Skin of body (tissue), 2 donors: Measurements from ENCODE around the gene HAPSTR1. TPM values are rescaled to one million over a fixed set of nuclear protein-coding genes. Genes with fewer than 3 reads are reported as not detected.

Source experiments
- DNase-seq: peaks from one replicate; lab custom pipeline; 2025; lab: John Stamatoyannopoulos, UW
- total RNA-seq: library from RNA; depleted of rRNA; stranded (reverse); fragments of >200 nt; gene quantifications from one replicate; pipeline ENCODE4 v1.2.3, GENCODE V29; 2014

The HAPSTR1 gene
- total RNA-seq, 1 donor from 2014 or later: 47.4 TPM

DNA sequence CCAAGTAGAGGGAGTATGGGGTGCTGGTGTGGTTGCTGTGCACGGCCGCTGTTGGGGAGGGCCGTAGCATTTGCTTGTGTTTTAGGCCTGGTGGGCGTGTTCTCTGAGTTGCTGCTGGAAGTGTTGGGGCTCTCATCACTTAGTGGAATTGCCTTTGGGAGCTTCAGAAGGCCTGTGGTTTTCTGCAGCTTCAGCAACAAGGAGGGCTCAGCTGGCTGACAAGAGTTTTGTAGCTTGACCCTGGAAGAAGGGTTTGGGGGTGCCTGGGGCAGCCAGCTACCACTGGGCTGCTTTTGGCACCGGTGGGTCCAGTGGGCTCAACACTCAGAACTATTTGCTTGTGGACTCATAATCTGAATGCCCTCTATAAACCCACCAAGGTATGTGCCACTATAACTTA, 30.9 kb downstream of the HAPSTR1 start:
- DNase-seq: no peak

DNA sequence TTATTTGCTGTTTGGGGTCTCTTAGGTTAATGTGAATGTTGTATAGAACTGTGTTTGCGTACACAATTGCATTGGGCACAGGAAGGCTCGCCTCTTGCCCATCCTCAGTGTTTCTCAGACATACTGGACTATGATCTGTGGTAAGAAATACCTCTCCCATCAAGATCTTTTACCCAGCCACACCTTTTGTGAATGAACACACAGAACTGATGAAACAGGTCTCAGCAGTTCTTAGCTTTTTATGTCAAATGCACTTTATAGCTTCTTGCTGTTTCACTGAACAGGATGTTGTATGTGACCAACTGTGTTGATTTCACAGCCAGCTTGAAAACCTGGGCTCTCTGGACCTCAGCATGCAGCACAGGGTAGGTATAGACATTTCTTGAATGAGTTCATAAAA, 31.5 kb downstream of the HAPSTR1 start:
- DNase-seq: no peak

DNA sequence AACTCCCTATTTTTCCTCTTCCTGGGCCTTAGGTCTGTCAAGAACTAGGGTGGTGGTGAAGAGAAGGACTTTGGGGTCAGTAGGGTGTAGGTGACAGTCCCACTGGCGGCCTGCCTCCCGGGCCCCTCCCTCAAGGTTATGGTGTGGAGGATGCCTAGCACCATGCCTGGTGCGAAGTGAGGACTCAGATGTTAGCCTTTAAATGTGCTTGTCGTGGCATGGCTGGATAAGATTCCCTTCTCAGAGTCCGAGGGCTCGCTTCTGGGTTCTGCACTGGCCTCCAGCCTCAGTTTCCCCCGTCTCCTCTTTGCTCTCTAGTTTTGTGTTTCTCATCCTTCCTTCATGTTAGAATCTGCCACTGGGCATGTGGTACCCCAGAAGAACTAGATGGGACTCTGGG, 32.0 kb downstream of the HAPSTR1 start:
- DNase-seq: no peak

DNA sequence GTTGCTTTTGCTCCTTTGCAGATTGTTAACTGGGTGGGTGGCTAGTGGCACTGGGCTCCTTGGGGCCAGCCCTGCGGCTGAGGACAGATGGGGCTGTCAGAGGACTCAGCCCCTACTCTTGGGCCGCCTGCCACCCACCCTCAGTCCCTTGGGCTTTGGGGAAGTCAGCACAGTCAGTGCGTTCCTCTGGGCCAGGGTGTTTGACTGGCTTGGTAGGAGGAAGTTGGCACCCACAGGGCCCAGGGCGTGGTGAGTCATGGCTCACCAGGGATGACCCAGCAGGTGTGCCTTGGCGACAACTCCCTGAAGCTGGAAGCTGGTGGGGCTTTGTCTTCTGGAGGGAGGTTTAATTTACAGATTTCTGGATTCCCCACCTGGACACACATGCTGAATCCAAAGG, 32.4 kb downstream of the HAPSTR1 start:
- no peak for DNase-seq

DNA sequence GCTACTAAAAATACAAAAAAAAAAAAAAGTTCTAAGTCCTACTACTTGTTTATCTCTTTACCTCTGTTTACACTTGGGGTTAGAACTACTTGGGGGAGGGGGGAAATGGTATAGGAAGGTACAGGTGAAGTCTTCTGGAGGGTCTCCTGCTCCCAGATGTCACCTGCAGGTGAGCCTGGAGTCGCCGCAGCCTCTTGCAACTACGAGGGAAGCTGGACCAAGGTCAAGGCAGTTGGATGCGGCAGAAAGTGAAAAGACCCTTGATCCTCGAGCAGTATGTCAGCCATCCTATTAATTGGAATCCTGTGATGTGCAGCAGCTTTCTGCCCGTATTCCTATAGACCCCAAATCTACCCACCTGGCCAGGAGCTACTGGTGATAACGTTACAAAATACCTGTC, 33.0 kb downstream of the HAPSTR1 start:
- no peak for DNase-seq

DNA sequence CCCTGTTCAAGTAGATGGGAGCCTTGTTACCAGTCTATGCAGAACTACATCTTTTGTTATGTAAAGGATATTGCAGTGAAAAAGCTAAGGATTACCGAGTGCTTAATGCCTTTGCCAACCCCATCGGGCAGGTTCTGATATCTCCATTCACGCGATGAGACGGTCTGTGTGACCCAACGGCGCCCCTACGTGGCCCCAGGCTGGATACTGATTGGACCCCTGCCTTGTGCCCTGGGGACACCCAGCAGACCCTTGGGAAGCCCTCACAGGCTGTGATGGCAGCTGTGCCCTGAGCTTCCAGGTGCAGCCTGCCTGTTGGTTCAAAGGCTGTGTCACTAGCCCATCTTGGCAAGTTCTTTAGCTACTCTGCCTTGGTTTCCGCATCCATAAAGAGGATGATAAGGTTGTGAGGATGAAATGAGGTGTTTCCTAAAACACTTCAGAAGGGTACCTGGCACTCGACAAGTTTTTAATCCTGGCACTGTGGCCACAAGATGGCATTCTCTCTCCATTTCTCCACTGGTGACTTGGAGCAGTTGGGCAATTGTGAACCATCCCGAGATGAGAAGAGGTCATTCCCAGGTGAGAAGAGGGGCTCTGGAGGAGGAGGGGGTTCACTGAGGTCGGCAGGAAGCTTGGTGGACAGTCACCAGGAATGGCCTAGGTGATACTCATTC, 33.6 kb downstream of the HAPSTR1 start:
- no peak for DNase-seq

DNA sequence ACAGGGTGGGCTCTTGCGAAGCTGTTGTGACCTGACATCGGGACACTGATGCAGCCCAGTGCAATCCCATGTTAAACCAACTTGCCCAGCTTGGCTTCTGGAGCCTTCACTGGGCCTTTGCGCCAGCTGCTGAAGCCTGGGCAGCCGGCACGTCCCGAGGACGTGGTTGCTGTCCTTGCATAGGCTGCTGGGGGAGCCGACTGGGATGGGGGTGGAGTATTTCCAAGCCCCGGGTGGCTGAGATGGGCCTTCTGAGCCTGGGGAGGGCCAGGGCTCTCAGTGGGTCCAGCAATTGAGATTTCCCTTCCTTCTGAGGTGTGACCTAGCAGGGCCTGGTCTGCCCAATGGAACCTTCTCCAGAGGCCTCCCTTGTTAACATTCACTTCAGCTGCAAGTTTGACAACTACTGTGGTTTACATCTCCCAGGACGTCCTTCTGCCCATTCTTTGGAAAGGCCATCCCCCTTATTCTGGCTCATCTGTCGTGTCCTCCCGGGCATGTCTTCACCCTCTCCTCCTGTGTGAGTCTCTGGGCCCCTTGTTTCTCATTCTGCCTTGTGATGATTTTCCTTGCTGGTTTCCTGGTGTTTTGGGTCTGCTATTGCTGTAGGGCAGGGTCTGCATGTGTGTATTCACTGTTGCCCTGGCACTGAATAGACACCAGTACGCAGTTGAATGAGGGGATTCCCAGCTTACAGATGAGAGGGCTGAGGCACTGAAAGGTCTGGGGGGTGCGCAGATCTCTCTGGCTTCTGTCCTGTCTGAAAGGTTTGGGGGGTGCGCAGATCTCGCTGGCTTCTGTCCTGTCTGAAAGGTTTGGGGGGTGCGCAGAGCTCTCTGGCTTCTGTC, 34.4 kb downstream of the HAPSTR1 start:
- no peak for DNase-seq

DNA sequence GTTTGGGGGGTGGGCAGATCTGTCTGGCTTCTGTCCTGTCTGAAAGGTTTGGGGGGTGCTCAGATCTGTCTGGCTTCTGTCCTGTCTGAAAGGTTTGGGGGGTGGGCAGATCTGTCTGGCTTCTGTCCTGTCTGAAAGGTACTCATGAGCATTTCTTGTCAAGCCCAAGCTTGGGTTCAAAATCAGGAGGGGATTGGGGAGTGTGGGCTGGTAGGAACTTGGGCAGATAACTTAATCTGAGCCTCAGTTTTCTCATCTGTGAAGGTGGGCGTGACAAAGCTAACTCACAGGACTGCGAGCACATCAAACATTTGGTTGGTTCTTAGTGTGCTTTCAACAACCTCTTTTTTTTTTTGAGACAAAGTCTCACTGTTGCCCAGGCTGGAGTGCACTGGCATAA, 35.2 kb downstream of the HAPSTR1 start:
- no peak for DNase-seq

DNA sequence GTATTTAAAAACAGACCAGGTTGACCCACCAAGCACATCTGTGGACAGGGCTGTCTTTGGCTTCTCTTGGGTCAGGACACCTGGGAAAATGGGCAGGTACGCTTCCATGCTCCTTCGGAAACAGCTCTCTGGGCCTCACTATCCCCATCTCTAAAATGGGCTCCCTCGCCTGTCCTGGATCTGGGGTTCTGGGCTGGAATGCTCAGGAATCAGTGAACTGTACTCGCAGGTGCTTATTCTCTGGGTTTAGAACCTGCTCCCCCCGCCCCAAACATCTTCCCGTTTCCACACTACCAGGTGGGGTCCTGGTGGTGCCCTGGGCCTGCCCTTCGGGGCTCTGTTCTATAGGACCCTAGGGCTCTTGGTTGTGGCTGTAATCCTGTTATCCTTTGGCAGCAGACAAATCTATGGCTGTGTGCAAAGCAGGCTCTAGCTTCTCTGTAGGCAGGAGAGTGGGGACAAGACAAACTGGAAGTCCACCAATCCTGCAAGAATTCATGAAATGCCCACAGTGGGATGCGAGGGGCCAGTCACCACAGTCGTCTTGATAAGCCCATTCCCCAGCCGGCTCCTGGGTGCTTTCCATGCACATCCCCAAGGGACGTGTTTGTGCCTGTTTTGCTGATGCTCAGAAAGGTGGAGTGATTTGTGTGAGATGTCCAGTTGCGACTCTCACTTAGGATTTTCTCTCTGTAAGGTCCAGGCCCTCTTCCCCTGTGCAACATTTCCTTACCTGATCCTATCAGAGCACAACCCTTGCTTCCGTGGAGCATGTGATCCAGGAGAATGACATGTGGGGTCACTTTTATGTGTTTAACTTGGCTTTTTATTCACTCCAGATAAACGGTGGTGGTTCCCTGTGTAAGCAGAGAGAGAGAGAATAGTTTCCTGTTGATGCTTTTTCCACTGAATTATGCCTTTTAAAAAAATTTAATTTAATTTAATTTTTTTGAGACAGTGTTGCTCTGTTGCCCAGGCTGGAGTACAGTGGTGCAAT, 37.2 kb downstream of the HAPSTR1 start:
- DNase-seq: no peak

DNA sequence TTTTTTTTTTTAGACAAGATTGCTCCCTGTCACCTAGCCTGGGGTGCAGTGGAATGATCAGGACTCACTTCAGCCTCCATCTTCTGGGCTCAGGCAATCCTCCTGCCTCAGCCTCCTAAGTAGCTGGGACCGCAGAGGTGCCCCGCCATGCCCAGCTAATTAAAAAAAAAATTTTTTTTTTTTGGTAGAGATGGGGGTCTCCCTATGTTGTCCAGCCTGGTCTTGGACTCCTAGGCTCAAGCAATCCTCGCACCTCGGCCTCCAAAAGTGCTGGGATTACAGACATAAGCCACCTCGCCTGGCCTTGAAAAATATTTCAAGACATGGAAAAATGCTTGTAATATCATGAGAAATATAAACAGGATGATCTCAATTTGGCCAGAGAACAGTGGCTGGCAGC, 42.9 kb downstream of the HAPSTR1 start:
- DNase-seq: no peak

DNA sequence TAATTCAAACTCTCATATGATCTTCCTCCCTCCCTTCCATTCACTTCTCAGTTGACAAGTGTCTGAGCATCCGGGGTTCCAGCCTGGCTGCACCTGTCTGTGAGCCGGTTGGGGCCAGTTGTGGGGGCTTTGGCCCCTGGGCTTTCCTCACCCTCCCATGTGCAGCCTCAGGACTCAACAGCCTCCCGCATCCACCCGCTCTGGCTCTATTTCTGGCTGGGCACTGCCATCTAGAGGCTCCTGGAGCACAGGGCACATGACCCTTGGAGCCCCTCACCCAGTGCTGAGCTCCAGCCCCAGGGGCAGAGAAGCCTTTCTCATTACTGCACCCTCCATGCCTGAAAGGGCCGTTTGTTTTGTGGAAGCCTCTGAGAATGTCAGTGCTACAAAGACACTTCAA, 43.3 kb downstream of the HAPSTR1 start:
- DNase-seq: no peak

DNA sequence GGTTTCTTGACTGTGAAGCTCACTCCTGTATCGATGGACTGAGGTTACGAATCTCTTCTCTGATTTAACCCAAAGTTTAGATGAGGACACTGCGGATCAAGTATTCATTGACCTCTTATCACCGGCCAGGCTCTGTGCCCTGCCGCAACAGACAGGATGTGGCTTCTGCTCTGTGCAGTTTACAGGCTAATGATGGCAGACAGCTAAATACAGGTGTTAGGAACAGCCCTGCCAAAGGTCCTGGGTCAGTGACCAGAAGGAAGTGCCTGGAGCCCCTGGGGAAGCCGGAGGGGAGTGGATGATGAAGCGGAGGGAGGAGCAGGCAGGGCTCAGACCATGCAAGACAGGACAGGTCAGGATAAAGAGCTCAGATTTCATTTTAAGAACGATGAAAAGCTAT, 44.4 kb downstream of the HAPSTR1 start:
- no peak for DNase-seq

DNA sequence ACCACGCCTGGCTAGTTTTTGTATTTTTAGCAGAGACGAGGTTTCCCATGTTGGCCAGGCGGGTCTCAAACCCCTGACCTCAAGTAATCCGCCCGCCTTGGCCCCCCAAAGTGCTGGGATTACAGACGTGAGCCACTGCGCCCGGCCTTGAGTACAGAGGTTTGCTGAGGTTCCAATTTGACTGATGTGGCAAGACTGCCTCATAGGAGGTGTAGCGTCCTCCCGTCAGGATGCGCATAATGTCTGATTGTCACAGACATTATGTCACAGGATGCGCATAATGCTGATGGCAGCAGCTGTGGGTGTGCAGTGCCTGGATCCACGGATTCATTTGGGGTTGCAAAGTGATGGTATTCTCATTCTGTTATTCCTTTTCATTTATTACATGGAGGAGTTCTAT, 45.2 kb downstream of the HAPSTR1 start:
- DNase-seq: no peak

DNA sequence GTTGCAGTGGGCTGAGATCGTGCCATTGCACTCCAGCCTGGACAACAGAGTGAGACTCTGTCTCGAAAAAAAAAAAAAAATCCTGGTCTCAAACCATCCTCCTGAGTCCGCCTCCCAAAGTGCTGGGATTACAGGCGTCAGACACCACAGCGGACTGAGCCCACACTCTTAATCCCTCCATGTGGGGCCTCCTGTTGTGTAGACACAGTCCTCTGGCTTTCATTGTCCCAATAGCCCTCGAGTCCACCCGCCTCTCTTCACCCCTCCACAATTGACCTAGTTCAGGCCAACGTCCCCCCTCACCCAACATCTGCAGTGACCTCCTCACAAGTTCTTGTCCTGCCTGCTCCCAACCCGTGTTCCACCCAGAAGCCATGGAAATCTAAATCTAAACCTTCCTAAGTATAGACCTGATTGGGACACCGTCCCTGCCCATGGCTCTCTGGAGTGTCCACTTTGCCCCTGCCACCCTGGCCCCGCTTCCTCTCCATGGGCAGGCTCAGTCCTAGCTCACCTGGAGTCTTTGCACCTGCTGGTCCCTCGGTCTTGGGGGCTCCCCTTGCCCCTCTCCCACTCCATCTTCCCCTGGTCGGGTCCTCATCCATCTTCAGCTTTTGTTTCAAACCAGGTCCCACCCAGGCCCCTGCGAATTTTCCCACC, 46.7 kb downstream of the HAPSTR1 start:
- no peak for DNase-seq

DNA sequence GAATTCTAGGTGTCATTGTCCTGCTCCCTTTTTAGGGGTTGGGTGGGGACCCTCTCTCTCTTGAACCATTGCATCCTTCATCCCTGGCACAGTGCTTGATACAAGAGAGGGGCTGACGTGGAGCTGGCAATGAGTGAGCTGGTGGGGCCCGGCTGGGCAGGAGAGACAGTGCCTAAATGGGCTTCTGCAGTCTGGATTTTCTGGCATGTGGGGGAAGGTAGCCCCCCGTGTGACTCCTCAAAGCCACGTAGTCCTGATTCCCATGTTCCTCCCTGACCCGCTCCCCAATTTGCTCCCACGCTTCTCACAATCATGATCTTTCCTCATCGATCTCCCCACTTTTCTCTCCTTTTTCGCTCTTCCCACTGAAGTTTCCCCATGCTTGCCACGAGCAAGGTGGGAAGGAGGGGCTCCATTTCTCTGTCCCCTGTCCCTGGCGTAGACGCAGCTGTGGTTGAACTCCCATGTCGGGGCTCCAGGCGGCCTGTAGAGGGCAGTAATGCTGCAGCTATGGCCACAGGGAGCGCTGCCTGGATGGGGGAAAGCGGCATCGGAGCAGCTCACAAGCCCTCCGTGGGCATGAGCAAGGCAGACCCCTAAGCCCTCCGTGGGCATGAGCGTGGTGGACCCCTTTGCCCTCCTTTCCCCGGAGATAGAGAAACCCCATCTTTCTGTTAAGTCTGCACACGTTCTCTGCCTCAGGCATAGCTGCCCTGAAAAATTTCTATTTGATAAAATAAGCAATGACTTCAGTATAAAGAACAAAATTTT, 47.5 kb downstream of the HAPSTR1 start:
- DNase-seq: no peak

DNA sequence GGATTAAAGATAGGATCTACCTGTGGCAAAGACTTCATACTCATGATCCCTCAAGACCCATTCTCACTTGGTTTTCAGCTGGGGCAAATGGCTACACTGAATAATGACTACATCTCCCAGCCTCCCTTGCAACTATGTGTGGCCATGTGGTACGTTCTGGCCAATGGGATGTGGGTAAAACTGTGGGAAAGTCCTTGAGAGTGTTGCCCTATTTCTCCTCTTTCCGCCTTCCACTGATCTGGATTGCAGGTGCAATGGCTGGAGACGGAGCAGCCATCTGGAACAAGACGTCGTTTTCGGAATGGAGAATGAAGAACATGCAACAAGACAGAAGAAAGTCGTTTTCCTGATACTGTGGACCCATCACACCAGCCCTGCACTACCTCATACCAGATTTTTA, 48.5 kb downstream of the HAPSTR1 start:
- DNase-seq: no peak
